Measurements from ENCODE around the gene SYT9. TPM values are rescaled to one million over a fixed set of nuclear protein-coding genes. Genes with fewer than 3 reads are reported as not detected.

Gene SYT9
- total and polyA plus RNA-seq, 2 of the 8 experiments (the other 6 are each of a cell fraction or from before 2014, with no cell fraction given), result 1.5 to 2.9 TPM

- Histone ChIP-seq H2AFZ (ENCODE audit: low read length) (no peak overlapping the region), H3K79me2 (ENCODE audit: control insufficient read depth in 1 of 2, insufficient read depth in 2 of 2, low read length in 2 of 2) (no peaks in the 10 kb centered on the region), H4K5ac (ENCODE audit: insufficient read length, low read depth, low read length) (no peak overlapping the region), H2BK20ac (ENCODE audit: low read length) (no peak overlapping the region), H3K27me3 (replicated peaks in 1 of 4; ENCODE audit: control insufficient read depth in 3 of 4, extremely low read depth in 1 of 4, insufficient read depth in 3 of 4, low read length in 3 of 4) (peaks cover 0 to 1% (median 0%) of the 10 kb centered on the region in 4 experiments; a peak in 1 of 7 replicates), H3K23me2 (ENCODE audit: low read depth, low read length) (no peaks in the 10 kb centered on the region), H4K91ac (replicated peaks; ENCODE audit: insufficient read length, low read length) (no peak overlapping the region), H3K27ac (ENCODE audit: low read depth, low read length) (no peak overlapping the region), H3K36me3 (ENCODE audit: control insufficient read depth in 2 of 4, insufficient read depth in 4 of 4, low read length in 3 of 4) (no peaks in the 10 kb centered on the region), H2BK120ac (replicated peaks; ENCODE audit: low read depth, low read length) (no peak overlapping the region), H3K4me2 (ENCODE audit: insufficient read depth in 1 of 2, low read depth in 2 of 2, low read length in 2 of 2) (no peak overlapping the region), H2BK5ac (ENCODE audit: low read depth, low read length) (no peak overlapping the region), H3K14ac (ENCODE audit: insufficient read length) (no peak overlapping the region), H2BK12ac (ENCODE audit: low read depth, low read length) (no peak overlapping the region), H4K20me1 (replicated peaks in 1 of 2; ENCODE audit: control insufficient read depth in 1 of 2, insufficient read depth in 2 of 2, low read length in 2 of 2) (no peaks in the 10 kb centered on the region), H4K8ac (ENCODE audit: extremely low read depth, insufficient read depth, low read length) (no peak overlapping the region), H3K4me3 (ENCODE audit: extremely low read depth in 1 of 4, insufficient read depth in 2 of 4, low read depth in 3 of 4, low read length in 4 of 4) (no peak overlapping the region), H3K4ac (replicated peaks; ENCODE audit: insufficient read length, low read depth, low read length) (no peak overlapping the region), H3K4me1 (replicated peaks in 1 of 4; ENCODE audit: control insufficient read depth in 3 of 4, insufficient read depth in 4 of 4, low read length in 3 of 4) (peaks cover 0 to 5% (median 2%) of the 10 kb centered on the region in 4 experiments; a peak in 2 of 7 replicates), H3K56ac (replicated peaks; ENCODE audit: insufficient read length, low read depth, low read length) (no peak overlapping the region), H3K79me1 (ENCODE audit: low read depth, low read length) (no peaks in the 10 kb centered on the region), H2BK15ac (ENCODE audit: low read length) (no peak overlapping the region), H3K18ac (ENCODE audit: extremely low read depth, low read length) (no peak overlapping the region), H3K9me3 (ENCODE audit: insufficient read depth in 2 of 2, low read depth in 1 of 2, low read length in 1 of 2) (no peaks in the 10 kb centered on the region), H3K9ac (replicated peaks in 1 of 4; ENCODE audit: extremely low read depth in 1 of 4, low read depth in 3 of 4, low read length in 3 of 4) (no peak overlapping the region), H3K23ac (ENCODE audit: insufficient read length) (no peak overlapping the region), H2AK5ac (ENCODE audit: low read depth, low read length) (no peak overlapping the region)
- POLR2A ChIA-PET (ENCODE audit: partially characterized antibody), result no interaction called here
- no peak for FAIRE-seq
- CTCF ChIA-PET (ENCODE audit: partially characterized antibody), result interaction anchor here (1.0 kb wide), 1 partner anchor 14 kb away, joined by 3 read pairs; no protein-coding TSS in a partner anchor
- WGBS, 2 experiments (ENCODE audit: extremely low coverage in 1 of 2, insufficient coverage in 1 of 2, insufficient read length in 1 of 2, insufficient replicate concordance in 2 of 2, low coverage in 1 of 2, low lambda C conversion rate in 2 of 2, missing lambda C conversion rate in 1 of 2), result 94% methylated on average over 4 of the region's 4 CpGs; no CpG with 5 or more reads in 1 of the 2 experiments
- TF ChIP-seq MAX (IDR thresholded peaks at IDR 0.05) (no peak), SP1 (IDR thresholded peaks at IDR 0.05; ENCODE audit: low read depth, low read length) (no peak), HDAC2 (IDR thresholded peaks at IDR 0.05; ENCODE audit: borderline replicate concordance in 1 of 2, low read depth in 2 of 2, low read length in 2 of 2) (no peak), YY1 (IDR thresholded peaks at IDR 0.05; ENCODE audit: low read depth, low read length) (no peak), FOSL1 (IDR thresholded peaks at IDR 0.05; ENCODE audit: insufficient read depth, low read depth, low read length) (no peak)
- DNase-seq (ENCODE audit: low read depth in 1 of 2, low spot score in 2 of 2), result no peak
Measured at GRCh38 chr11:7498193-7498592, 246.5 kb downstream of the SYT9 start.

All from H1 (cell line).